GM13976 (cell line): ENCODE results near the gene DACT2.

Experiments
- DNase-seq: peaks from one replicate; pipeline ENCODE4 v3.0.0; 2012; ENCODE audit warnings: low spot score
- in situ Hi-C: fragments of 300-500 bp; cut with MboI; formaldehyde crosslinking; loops from one replicate; pipeline ENCODE4 v1.12.0; 2022; ENCODE audit warnings: low sequenced_read_pairs, mixed read lengths, inconsistent platforms; ENCODE audit not compliant: unreplicated experiment
- TF ChIP-seq, protein P1 (sequence below): IDR thresholded peaks from 2 replicates; pipeline ENCODE4 v1.5.1; 2012; ENCODE audit warnings: borderline replicate concordance, mild to moderate bottlenecking; ENCODE audit not compliant: insufficient read depth; ENCODE audit errors: extremely low read depth, missing control alignments, control extremely low read depth

Gene DACT2

DNA sequence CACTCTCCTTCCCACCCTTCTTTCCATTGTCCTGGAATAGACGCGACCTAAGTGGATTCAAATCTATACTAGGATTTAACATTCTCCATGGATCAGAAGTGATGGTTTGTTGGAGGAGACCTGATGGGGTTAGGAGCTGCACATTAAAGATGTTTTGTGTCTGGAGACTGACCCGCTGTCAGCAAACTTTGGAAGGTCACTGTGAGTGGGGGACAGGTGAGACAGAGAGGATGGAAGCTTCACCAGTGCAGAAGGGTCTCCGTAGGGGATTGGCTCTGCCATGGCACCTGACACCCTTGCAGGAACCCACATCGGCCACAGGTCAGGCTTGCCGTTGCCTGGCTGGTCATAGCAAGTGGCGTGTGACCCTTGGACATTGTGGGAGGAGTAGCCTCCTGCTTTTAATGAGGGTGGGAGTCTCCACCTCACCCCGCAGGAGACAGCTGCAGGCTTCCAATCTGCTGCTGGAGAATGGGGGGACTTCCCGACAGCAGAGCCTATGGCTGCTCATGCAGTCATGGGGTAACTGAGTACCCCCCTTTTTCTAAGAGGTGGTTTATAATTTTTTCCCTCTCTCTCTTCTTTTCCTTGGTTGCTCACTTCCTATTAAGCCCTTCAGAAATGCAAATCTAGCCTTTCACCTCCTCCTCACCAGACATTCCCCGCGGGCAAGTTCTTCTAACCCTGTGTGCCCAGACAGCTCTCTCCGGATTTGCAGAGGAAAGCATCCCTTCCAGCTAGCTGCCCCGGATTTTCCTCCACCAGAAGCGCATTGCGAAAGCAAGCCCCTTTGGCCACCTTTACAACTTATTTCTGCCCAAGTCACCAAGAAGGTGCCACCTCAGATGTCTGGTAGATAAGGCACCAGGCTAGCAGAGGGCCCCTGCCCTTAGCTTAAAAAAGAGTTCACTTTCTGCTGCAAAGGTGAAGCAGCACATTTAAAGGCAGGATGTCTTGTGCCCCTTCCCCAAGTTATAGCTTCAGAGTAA is 53.5 kb downstream of the DACT2 start:
- in situ Hi-C loops: no loop called here
- DNase-seq: no peak
- TF ChIP-seq, protein P1, sequence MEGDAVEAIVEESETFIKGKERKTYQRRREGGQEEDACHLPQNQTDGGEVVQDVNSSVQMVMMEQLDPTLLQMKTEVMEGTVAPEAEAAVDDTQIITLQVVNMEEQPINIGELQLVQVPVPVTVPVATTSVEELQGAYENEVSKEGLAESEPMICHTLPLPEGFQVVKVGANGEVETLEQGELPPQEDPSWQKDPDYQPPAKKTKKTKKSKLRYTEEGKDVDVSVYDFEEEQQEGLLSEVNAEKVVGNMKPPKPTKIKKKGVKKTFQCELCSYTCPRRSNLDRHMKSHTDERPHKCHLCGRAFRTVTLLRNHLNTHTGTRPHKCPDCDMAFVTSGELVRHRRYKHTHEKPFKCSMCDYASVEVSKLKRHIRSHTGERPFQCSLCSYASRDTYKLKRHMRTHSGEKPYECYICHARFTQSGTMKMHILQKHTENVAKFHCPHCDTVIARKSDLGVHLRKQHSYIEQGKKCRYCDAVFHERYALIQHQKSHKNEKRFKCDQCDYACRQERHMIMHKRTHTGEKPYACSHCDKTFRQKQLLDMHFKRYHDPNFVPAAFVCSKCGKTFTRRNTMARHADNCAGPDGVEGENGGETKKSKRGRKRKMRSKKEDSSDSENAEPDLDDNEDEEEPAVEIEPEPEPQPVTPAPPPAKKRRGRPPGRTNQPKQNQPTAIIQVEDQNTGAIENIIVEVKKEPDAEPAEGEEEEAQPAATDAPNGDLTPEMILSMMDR: no peak

DNA sequence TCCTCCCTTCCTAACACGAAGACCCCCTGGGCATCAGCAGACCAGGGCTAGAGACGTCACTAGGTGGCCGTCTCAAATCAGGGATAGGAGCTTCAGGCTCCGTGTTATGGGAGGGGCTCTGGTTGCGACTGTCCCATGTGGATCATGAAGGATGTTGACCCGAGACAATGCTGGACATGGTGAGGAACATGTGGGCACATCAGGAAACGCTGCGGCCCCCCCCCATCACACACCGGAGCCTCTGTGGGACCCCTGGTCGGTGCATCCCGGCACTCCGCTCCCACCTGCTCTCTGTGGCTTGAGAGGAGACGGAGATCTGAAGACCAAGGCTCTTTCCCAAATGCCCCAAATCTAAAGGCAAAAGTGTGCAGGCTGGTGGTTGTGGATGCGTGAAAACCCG is 54.2 kb downstream of the DACT2 start:
- in situ Hi-C loops: no loop called here
- TF ChIP-seq, protein P1: no peak
- no peak for DNase-seq

DNA sequence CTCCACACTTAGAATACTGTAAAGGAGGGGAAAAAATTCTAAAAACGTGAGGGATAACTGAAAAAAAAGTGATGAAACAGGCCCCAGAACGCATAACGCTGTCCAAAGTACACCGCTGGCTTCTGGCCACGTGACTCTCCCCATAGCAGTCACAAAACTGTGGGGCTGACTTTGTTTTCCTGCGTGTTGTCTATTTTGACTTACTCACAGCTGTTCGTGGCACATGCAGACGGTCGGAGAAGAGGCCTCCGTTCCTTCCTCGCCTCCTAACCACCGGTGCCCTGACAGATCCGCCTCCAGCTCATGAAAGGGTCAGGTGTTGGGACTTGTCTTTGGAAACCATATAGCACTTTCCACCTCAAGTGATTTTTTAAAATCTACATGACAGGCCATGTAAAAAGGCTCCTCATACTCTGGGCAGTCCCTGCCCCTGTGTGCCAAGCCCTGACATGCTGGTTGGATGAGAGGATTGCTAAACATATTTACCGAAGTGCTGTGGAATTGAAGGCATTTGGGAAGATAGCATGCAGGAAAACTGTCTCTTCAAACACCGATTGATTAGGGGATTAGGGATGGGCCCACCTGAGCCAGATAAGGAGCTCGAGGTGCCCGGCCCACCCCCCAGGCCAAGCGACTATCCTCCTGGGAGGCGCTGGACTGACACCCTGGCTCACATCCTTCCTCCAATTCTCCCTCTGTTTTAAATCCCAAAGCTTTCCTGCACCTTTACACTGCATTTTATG is 54.8 kb downstream of the DACT2 start:
- no peak for DNase-seq
- TF ChIP-seq, protein P1: no peak
- in situ Hi-C loops: no loop called here

DNA sequence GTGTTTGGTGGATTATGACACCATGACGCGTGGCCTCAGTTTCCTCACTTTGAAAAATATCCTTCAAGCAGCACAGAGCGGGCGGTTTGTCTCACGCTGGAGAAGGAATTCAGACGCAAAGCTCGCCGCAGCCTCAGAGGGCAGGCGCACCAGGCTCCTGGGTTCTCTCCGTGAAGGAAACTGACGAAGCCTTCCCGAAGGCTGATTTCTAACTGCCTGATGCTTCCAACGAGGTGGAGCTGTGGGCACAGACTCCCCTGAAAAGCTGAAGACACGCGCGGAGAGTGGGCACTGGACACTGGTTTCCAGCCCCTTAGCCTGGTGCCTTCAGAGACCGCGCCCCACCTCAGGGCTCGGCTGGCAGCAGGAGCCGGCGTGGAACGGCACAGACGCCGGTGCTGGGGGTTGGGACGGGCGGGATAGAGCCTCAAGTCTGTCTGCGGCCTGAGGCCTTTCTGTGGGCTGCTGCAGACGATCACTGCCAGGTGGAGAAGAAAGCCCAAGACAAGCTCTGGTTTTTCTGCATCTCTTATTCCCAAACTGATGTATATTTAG is 56.1 kb downstream of the DACT2 start:
- in situ Hi-C loops: no loop called here
- TF ChIP-seq, protein P1: no peak
- DNase-seq: no peak

DNA sequence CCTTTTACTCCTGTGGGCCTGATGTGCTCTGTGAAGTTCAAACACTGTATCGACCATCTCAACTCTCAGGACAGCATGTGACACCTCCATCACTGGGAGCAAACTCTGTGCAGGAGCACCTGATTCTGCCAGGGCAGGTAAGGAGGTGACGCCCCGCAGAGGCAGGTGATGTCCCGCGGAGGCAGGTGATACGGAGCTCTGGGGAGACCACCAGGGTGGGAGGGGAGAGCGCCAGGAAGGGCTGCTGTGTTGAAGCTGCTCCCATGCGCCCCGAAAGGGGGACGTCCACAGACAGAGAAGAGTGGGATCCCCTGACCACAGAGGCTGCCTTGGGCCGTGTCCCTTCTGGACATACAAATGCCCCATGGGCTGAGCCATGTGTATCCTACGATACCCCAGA is 58.3 kb downstream of the DACT2 start:
- TF ChIP-seq, protein P1: no peak
- in situ Hi-C loops: no loop called here
- no peak for DNase-seq

DNA sequence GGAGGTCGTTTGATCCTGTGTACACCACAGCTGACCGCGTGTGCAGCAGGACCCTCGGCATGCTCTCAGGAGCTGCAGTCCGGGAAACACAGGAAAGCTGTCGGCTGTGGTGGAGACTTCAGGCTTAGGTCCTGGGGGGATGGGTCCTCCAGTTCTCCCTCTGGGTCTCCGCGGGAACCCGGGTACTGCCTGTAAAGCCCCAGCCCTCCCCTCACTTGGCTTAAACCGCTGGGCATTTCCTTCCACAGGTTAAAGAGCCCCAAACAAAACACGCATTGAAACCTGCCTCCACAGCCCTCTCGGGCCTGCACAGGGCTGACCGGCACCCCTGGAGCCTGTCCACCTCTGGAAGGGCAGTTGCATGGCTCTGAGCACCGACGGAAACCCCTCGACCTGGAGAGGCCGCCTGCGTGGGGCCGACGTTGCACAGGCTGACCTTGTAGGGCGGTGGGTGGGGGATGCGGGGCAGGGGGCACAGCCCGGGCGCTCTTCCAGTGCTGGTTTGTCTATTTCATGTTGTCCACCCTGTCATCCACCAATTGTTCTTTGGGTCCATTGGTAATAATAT is 59.1 kb downstream of the DACT2 start:
- TF ChIP-seq, protein P1: no peak
- in situ Hi-C loops: no loop called here
- no peak for DNase-seq
